Esophagus muscularis mucosa (tissue), 4 donors: ENCODE measurements around the gene SCN8A. TPM values are rescaled to one million over a fixed set of nuclear protein-coding genes. Genes with fewer than 3 reads are reported as not detected.

Experiments used
- DNase-seq: peaks from one replicate; pipeline ENCODE4 v3.0.0-alpha.2; 2017; ENCODE audit errors: extremely low spot score
- H3K27ac ChIP-seq, 4 donors: fragments of 200-600 bp; sonication (generic); replicated peaks in 1 of 4; 1 replicate in 3 of 4; 2 replicates in 1 of 4; pipeline ENCODE4 v1.5.1; 2016 to 2019; ENCODE audit warnings: mild to moderate bottlenecking in 1 of 4
- H3K27me3 ChIP-seq, 4 donors: fragments of 200-600 bp; sonication (generic); one replicate each; pipeline versions ENCODE4 v1.5.1 to v1.6.0; 2016 to 2019
- H3K36me3 ChIP-seq, 4 donors: fragments of 200-600 bp; sonication (generic); one replicate each; pipeline ENCODE4 v1.5.1; 2016 to 2019
- H3K4me1 ChIP-seq, 4 donors: fragments of 200-600 bp; sonication (generic); one replicate each; pipeline ENCODE4 v1.5.1; 2016 to 2019
- H3K4me3 ChIP-seq, 4 donors: fragments of 200-600 bp; sonication (generic); 1 replicate in 2 of 4; 2 replicates in 2 of 4; pipeline ENCODE4 v1.5.1; 2016 to 2019; ENCODE audit warnings: mild to moderate bottlenecking in 4 of 4, moderate library complexity in 1 of 4
- H3K9me3 ChIP-seq, 4 donors: fragments of 200-600 bp; sonication (generic); 1 replicate in 3 of 4; 2 replicates in 1 of 4; pipeline ENCODE4 v1.5.1; 2016 to 2019
- EP300 ChIP-seq: sonication (generic); formaldehyde crosslinking; IDR thresholded peaks from one replicate; pipeline ENCODE4 v1.6.1; 2017; ENCODE audit warnings: antibody characterized with exemption
- POLR2A ChIP-seq: fragments of 450-650 bp; IDR thresholded peaks from one replicate; pipeline ENCODE4 v1.6.1; 2017; ENCODE audit warnings: antibody characterized with exemption, moderate library complexity, mild to moderate bottlenecking, low read depth
- POLR2AphosphoS5 ChIP-seq, 2 donors: sonication (generic); formaldehyde crosslinking; IDR thresholded peaks; one replicate each; pipeline ENCODE4 v1.6.1; 2017; ENCODE audit warnings: antibody characterized with exemption in 2 of 2
- WGBS: methylation state at CpG from one replicate; pipeline ENCODE4 v1.1.5; 2018; 5-methylcytosine and 5-hydroxymethylcytosine counted together
- intact Hi-C: fragments of 100-400 bp; cut with DNase I; formaldehyde crosslinking; loops from one replicate; pipeline ENCODE4 v1.15.1; 2023
- total RNA-seq, 4 donors: library from RNA; depleted of rRNA; stranded (reverse); fragments of >200 nt; gene quantifications; one replicate each; pipeline versions ENCODE4 v1.1.0 to v1.2.1, GENCODE V29; 2016
- TF ChIP-seq, protein P1 (sequence below), 3 experiments: fragments of 200-600 bp in 2 of 3; fragments of 450-650 bp in 1 of 3; sonication (generic) in 2 of 3; IDR thresholded peaks; one replicate each; pipeline ENCODE4 v1.5.1; 2017 to 2019; ENCODE audit warnings: antibody characterized with exemption in 3 of 3, mild to moderate bottlenecking in 2 of 3, moderate library complexity in 1 of 3

The SCN8A gene
- total RNA-seq, 4 donors from 2014 or later: 0.26 to 0.42 (median 0.31) TPM

- Histone ChIP-seq H3K9me3 (no peaks in the 10 kb centered on the region), H3K27ac (no peak overlapping the region), H3K4me1 (no peaks in the 10 kb centered on the region), H3K4me3 (no peak overlapping the region), H3K27me3 (no peaks in the 10 kb centered on the region), H3K36me3 (no peaks in the 10 kb centered on the region)
- DNase-seq: no peak
- WGBS: 50% methylated on average over 2 of the region's 2 CpGs
- intact Hi-C loops: no loop called here
- TF ChIP-seq POLR2A (no peak), EP300 (no peak), POLR2AphosphoS5 (IDR thresholded peaks at IDR 0.05) (no peak)
- TF ChIP-seq, protein P1, sequence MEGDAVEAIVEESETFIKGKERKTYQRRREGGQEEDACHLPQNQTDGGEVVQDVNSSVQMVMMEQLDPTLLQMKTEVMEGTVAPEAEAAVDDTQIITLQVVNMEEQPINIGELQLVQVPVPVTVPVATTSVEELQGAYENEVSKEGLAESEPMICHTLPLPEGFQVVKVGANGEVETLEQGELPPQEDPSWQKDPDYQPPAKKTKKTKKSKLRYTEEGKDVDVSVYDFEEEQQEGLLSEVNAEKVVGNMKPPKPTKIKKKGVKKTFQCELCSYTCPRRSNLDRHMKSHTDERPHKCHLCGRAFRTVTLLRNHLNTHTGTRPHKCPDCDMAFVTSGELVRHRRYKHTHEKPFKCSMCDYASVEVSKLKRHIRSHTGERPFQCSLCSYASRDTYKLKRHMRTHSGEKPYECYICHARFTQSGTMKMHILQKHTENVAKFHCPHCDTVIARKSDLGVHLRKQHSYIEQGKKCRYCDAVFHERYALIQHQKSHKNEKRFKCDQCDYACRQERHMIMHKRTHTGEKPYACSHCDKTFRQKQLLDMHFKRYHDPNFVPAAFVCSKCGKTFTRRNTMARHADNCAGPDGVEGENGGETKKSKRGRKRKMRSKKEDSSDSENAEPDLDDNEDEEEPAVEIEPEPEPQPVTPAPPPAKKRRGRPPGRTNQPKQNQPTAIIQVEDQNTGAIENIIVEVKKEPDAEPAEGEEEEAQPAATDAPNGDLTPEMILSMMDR (IDR thresholded peaks at IDR 0.05): no peak
These were observed 186.4 kb downstream of the SCN8A start for GRCh38 chr12:51777457-51777856.

GRCh38 chr12:51777973-51778372, 186.9 kb downstream of the SCN8A start:
- 89% methylated on average over 3 of the region's 3 CpGs for WGBS
- TF ChIP-seq EP300 (no peak), POLR2A (no peak), POLR2AphosphoS5 (IDR thresholded peaks at IDR 0.05) (no peak)
- TF ChIP-seq, protein P1 (IDR thresholded peaks at IDR 0.05): no peak
- Histone ChIP-seq H3K9me3 (no peaks in the 10 kb centered on the region), H3K36me3 (no peaks in the 10 kb centered on the region), H3K4me3 (no peak overlapping the region), H3K4me1 (no peaks in the 10 kb centered on the region), H3K27ac (no peak overlapping the region), H3K27me3 (no peaks in the 10 kb centered on the region)
- no peak for DNase-seq
- intact Hi-C loops: no loop called here

- no peak overlapping the region for H3K27ac ChIP-seq
- intact Hi-C loops: no loop called here
These were observed 188.8 kb downstream of the SCN8A start for GRCh38 chr12:51779876-51780275.

DNA sequence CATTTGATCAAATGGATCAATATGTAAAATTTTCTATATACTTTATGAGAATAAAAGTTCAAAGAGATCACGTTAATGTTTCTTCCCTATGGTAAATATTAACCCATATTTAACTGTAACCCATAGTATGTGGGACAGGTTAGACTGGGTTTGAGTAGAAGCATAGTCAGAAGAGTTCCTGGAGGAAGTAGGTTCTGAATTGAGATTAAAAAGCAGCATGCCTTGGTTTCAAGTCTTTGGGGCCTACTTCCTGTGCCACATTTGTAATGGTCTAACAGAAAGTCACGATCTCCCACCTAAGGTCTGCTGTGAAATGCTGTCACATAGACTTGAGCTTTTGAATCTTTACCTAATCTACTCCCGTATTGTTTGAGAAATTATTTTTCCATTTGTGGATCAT, 193.7 kb downstream of the SCN8A start:
- Histone ChIP-seq H3K27ac (no peak overlapping the region), H3K36me3 (no peaks in the 10 kb centered on the region), H3K4me1 (no peaks in the 10 kb centered on the region), H3K4me3 (no peak overlapping the region), H3K9me3 (no peaks in the 10 kb centered on the region), H3K27me3 (no peaks in the 10 kb centered on the region)
- WGBS: 86% methylated on average over 3 of the region's 3 CpGs
- TF ChIP-seq POLR2AphosphoS5 (IDR thresholded peaks at IDR 0.05) (no peak), EP300 (no peak), POLR2A (no peak)
- TF ChIP-seq, protein P1 (IDR thresholded peaks at IDR 0.05): no peak
- no peak for DNase-seq
- intact Hi-C loops: no loop called here

More at GRCh38 chr12:51779876-51780275, 188.8 kb downstream of the SCN8A start:
- no peaks in the 10 kb centered on the region for H3K36me3 ChIP-seq
- no peak overlapping the region for H3K4me3 ChIP-seq
- TF ChIP-seq POLR2AphosphoS5 (IDR thresholded peaks at IDR 0.05): no peak
- TF ChIP-seq, protein P1 (IDR thresholded peaks at IDR 0.05): no peak
- TF ChIP-seq POLR2A: no peak
- no peak for TF ChIP-seq EP300
- H3K4me1 ChIP-seq: no peaks in the 10 kb centered on the region
- H3K9me3 ChIP-seq: no peaks in the 10 kb centered on the region
- H3K27me3 ChIP-seq: no peaks in the 10 kb centered on the region
- no peak for DNase-seq
- 90% methylated on average over 5 of the region's 5 CpGs for WGBS

DNA sequence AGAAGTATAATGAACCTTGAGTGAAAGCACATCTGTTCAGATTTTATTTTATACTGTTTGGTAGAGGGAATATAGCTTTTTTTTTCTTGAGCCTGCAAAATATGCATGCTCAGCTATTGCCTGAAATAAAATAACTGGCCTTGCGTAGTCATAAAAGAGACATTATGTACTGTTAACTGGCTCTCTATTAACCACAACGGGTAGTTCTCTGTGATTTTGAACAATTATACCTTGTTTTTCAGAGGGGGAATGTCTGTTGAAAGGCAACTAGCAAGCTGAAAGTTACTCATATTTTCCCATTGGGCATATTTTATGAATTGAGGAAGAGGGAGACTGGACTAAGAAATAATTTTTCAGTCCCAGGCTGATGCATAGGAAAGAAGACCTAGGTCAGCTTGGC, 194.9 kb downstream of the SCN8A start:
- Histone ChIP-seq H3K9me3 (no peaks in the 10 kb centered on the region), H3K4me3 (no peak overlapping the region), H3K27ac (no peak overlapping the region), H3K36me3 (no peaks in the 10 kb centered on the region), H3K27me3 (no peaks in the 10 kb centered on the region), H3K4me1 (no peaks in the 10 kb centered on the region)
- intact Hi-C loops: no loop called here
- TF ChIP-seq POLR2AphosphoS5 (IDR thresholded peaks at IDR 0.05) (no peak), POLR2A (no peak), EP300 (no peak)
- TF ChIP-seq, protein P1 (IDR thresholded peaks at IDR 0.05): no peak
- 90% methylated on average over 2 of the region's 2 CpGs for WGBS
- no peak for DNase-seq
